HG03060 (cell line): ENCODE measurements around the gene ANKRD34A.
"Not testable (repeated sequence)": the region's sequence is repeated elsewhere in the genome, so short reads cannot be mapped to it uniquely, and the experiment has no call there.

Experiments used
- ATAC-seq: cut with Tn5 transposase; IDR thresholded peaks from one replicate; pipeline ENCODE4 v1.9.1; 2021; ENCODE audit warnings: low read depth, moderate number of reproducible peaks; ENCODE audit not compliant: unreplicated experiment

Gene ANKRD34A

GRCh38 chr1:145951526-145951925, 12.8 kb downstream of the ANKRD34A start:
- no peak for ATAC-seq

DNA sequence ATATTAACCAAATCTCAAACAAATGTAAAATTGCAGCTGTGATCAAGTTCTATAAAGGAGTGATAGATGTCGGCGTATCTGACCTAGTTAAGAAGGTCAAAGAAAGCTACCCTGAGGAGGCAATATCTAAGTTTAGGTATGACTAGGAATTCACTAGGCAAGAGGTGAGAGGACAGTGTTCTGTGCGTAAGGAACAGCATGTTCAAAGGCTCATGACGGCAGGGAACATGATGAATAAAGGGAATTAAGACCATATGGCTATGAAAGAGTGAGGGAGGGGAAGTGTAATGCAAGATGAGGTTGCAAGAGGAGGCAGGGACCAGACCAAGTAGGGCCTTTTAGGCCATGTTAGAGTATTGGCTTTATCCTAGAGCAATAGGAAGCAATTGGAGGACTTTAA, 15.2 kb downstream of the ANKRD34A start:
- no peak for ATAC-seq

DNA sequence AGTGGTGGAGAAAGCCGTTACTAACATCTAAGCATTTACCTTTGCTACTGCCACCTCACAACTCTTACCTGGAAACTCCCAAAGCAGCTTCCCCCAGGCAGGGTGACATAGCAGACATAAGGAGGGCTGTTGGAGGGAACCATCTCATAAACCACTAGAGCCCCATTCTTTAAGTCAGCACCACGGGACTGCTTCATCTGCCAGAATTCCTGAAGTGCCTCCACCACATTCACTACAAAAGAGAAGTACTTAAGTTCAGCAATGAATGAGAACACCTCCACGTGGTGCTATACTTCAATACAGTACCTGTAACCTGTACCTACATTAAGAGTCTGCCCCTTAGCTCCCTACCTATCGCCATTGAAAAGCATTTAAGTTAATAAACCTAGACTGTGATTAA, 16.8 kb downstream of the ANKRD34A start:
- ATAC-seq: no peak

- ATAC-seq: no peak
These were observed 17.8 kb downstream of the ANKRD34A start for GRCh38 chr1:145946477-145946986.

- no peak for ATAC-seq
These were observed 19.8 kb downstream of the ANKRD34A start for GRCh38 chr1:145944532-145944931.

GRCh38 chr1:145942871-145943270, 21.5 kb downstream of the ANKRD34A start:
- ATAC-seq: no peak

DNA sequence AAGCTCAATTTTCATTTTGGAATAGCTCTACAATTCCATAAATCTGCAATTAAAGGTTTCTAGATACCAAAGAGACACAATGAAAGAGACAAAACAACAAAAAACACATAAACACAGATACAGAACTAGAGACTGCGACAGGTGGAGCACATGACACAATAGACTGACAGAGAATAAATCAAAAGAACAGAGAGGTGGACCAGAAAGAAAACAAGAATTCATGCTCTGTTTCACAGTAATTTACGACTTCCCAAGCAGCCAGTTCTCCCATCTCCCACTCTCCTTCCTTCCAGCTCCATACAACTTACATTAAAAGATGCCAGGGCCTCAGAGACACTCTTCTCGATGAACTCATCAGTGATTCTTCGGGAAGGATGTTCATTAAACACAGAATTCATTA, 22.0 kb downstream of the ANKRD34A start:
- ATAC-seq: no peak

- no peak for ATAC-seq
These were observed 26.9 kb downstream of the ANKRD34A start for GRCh38 chr1:145937436-145937835.

DNA sequence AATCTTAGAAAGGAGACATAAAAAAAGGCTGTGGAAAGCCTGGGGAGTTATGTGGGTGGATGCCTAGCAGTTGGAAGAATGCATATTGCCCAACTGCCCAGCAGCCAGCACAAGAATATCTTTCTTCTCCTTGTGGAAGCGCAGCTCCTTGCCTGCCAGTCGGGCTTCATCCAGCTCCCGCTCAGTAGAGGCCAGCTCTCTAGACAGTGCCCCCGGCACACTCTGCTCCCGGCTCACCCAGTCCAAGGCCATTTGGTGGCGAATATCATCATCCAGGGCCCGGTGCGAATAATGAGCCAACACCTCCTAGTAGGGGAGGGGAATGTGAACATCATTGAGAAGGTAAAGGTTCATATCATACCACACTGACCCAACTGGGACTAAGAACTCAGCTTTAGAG, 28.1 kb downstream of the ANKRD34A start:
- ATAC-seq: no peak

DNA sequence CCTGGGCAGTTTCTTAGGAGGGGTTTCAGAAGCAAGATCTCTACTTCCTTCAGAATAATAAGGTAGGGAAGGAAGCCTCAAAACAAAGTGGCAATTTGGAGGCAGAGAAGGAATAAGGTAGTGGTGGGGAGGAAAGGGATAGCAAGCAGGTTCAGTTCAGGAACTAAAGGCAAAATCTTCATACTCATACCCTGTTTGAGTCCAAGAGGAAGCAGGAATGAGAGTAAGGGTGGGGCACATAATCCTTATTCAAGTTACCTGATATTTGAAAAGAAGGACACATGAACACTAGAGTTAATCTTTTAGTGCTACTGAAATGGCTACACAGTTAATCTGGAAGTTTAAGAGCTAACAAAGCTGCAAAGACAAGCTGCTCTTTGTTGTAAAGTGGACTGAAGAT, 28.7 kb downstream of the ANKRD34A start:
- ATAC-seq: no peak

GRCh38 chr1:145932522-145933009, 31.8 kb downstream of the ANKRD34A start:
- ATAC-seq: not testable (repeated sequence)

GRCh38 chr1:145927916-145928643, 36.3 kb downstream of the ANKRD34A start:
- ATAC-seq: no peak

GRCh38 chr1:145927063-145927886, 37.1 kb downstream of the ANKRD34A start, which contains the start of gene RBM8A:
Gene RBM8A (minus strand): TSS chr1:145927484. CDS start chr1:145927426, 58 bp downstream.
- peak; percentile 93 for ATAC-seq

- no peak for ATAC-seq
These were observed 37.7 kb downstream of the ANKRD34A start for GRCh38 chr1:145926686-145927062.

DNA sequence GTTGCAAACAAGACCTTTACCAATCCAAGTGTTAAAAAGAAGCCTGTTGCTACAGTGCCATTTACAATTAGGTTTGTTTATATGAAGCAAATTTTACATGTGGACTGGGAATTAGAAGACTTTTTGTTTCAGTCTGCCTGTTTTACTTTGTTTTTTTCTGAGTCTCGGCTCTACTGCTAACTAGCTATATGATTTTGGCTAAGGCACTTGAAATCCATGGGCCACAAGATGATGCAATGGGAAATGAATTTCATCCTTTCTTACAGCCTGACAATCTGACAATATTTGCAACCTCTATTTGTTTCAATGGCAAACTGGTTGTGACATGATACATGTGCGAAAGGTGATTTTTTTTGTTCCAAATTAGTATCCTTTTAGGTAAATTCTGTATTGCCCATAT, 42.1 kb downstream of the ANKRD34A start:
- no peak for ATAC-seq

DNA sequence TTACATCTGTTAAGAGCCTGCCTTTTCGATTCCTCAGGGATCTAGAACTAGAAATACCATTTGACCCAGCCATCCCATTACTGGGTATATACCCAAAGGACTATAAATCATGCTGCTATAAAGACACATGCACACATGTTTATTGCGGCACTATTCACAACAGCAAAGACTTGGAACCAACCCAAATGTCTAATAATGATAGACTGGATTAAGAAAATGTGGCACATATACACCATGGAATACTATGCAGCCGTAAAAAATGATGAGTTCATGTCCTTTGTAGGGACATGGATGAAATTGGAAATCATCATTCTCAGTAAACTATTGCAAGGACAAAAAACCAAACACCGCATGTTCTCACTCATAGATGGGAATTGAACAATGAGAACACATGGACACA, 44.1 kb downstream of the ANKRD34A start:
- not testable (repeated sequence) for ATAC-seq

GRCh38 chr1:145918992-145919939, 45.1 kb downstream of the ANKRD34A start:
- ATAC-seq: no peak

DNA sequence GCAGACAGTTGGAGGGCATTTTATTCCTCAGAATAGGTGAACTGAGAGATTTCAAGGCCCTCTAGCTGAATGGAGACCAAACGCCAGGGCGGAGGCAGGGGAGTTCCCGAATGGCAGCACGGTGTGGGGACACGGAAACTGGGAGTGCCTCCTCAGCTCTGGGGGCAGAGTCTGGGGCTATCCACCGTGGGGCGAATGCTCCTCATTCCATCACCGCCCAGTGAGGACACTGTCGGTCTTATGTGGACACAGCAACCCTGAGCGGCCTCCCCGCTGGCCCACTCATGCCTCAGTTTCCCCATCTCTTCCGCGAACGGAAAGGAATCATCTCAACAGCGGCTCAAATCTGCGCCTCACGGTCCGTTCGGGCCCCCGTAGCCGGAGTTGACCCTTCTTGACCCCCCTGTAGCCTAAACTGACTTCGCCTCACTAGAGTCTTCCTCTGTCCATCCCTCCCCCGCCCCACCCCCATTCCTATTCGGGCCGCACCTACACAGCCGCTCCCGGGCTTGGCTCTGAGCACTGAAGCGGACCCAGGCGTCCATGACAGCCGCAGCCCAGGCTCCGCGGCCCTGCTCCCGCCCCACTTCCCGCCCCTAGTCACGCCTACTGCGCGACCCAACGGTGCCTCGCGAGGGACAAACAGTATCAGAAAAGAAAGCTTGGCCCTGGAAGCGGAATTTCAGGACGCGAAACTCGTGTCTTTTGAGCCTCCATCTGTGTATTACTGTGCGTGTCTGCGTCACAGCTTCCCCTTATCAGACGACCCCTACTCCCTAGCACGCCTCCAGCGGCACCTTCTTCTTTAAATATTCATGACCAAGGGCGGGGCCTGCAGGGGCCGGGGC, 46.0 kb downstream of the ANKRD34A start, which contains the start of gene PEX11B:
PEX11B (minus strand) TSS at position 574 of the 848 bp plus-strand sequence; CDS start at position 545, 29 bp downstream.
- ATAC-seq: peak; percentile 51

GRCh38 chr1:145917595-145917994, 46.8 kb downstream of the ANKRD34A start:
- no peak for ATAC-seq
